ENCODE measurements around the gene KHDRBS2.

DNA sequence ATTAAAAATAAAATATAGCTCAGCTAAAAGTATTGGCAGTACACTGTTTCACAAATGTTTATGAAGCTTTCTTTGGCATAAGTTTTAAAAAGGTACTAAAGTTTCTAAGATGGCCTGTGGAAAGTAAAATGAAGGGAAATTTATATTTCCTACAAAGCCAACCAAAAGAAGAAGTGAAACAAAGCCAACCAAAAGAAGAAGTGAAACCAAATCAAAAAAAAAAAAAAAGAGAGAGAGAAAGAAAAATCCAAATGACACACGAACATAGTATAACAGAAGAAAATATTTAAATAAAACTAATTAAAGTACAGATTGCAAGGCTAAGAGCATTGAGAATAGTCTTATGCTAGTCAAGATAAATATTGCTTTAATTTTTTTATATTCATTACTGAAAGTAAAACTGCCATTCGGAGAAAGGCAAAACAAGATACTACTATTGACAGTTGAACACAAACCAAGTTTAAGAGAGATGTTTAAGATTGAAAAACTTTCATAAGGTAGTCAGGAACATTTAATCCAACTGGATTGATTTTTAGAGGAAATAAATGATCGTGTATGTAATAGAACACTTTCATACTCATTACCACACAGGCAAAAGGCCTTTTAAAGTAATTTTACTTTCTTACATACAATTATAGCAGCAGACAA lies 12.8 kb upstream of the KHDRBS2 start:
- TF ChIP-seq SP1 (CRISPR knock-in tag; conservative IDR thresholded peaks at IDR 0.05) (no peak), ZNF138 (CRISPR knock-in tag; conservative IDR thresholded peaks at IDR 0.05) (no peak), JUN (CRISPR knock-in tag; IDR thresholded peaks at IDR 0.05) (no peak), TP53 (CRISPR knock-in tag; IDR thresholded peaks at IDR 0.05) (no peak), CREB1 (CRISPR knock-in tag; IDR thresholded peaks at IDR 0.05) (no peak), NR2C2 (CRISPR knock-in tag; IDR thresholded peaks at IDR 0.05) (no peak)
- TF ChIP-seq, protein P1, sequence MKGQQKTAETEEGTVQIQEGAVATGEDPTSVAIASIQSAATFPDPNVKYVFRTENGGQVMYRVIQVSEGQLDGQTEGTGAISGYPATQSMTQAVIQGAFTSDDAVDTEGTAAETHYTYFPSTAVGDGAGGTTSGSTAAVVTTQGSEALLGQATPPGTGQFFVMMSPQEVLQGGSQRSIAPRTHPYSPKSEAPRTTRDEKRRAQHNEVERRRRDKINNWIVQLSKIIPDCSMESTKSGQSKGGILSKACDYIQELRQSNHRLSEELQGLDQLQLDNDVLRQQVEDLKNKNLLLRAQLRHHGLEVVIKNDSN (CRISPR knock-in tag; IDR thresholded peaks at IDR 0.05): no peak
- TF ChIP-seq, protein P2, sequence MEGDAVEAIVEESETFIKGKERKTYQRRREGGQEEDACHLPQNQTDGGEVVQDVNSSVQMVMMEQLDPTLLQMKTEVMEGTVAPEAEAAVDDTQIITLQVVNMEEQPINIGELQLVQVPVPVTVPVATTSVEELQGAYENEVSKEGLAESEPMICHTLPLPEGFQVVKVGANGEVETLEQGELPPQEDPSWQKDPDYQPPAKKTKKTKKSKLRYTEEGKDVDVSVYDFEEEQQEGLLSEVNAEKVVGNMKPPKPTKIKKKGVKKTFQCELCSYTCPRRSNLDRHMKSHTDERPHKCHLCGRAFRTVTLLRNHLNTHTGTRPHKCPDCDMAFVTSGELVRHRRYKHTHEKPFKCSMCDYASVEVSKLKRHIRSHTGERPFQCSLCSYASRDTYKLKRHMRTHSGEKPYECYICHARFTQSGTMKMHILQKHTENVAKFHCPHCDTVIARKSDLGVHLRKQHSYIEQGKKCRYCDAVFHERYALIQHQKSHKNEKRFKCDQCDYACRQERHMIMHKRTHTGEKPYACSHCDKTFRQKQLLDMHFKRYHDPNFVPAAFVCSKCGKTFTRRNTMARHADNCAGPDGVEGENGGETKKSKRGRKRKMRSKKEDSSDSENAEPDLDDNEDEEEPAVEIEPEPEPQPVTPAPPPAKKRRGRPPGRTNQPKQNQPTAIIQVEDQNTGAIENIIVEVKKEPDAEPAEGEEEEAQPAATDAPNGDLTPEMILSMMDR (IDR thresholded peaks at IDR 0.05): no peak
- TF ChIP-seq, protein P3, sequence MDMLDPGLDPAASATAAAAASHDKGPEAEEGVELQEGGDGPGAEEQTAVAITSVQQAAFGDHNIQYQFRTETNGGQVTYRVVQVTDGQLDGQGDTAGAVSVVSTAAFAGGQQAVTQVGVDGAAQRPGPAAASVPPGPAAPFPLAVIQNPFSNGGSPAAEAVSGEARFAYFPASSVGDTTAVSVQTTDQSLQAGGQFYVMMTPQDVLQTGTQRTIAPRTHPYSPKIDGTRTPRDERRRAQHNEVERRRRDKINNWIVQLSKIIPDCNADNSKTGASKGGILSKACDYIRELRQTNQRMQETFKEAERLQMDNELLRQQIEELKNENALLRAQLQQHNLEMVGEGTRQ (CRISPR knock-in tag; IDR thresholded peaks at IDR 0.05): no peak
